Activated T-helper 2 cell treated with anti-CD3 and anti-CD28 coated beads, Interferon-gamma antibody, Interleukin-2, Interleukin-4, amounts not matched to agents 10 μg/mL and 5 μg/mL and 100 μg/mL, durations not matched to agents 14 hours and 24 hours and 36 hours (primary cell): Measurements from ENCODE around the gene TPRN. TPM values are rescaled to one million over a fixed set of nuclear protein-coding genes. Genes with fewer than 3 reads are reported as not detected.
A peak's percentile ranks its signal among the peaks of the same experiment; 100 is the strongest.

Experiments used
- DNase-seq: peaks from one replicate; pipeline ENCODE4 v3.0.0; 2021; ENCODE audit warnings: low spot score
- H3K27ac Mint-ChIP-seq: one replicate; pipeline ENCODE4 v1.8.0; 2021; ENCODE audit warnings: mixed read lengths
- H3K27me3 Mint-ChIP-seq: one replicate; pipeline ENCODE4 v1.8.0; 2021; ENCODE audit warnings: low read depth, mixed read lengths
- H3K36me3 Mint-ChIP-seq: one replicate; pipeline ENCODE4 v1.8.0; 2021; ENCODE audit warnings: low read depth, mixed read lengths
- H3K4me1 Mint-ChIP-seq: one replicate; pipeline ENCODE4 v1.8.0; 2021; ENCODE audit warnings: low read depth, mixed read lengths
- H3K4me3 Mint-ChIP-seq: one replicate; pipeline ENCODE4 v1.8.0; 2021; ENCODE audit warnings: low read depth, mild to moderate bottlenecking, moderate library complexity, mixed read lengths
- H3K9me3 Mint-ChIP-seq: one replicate; pipeline ENCODE4 v1.8.0; 2021; ENCODE audit warnings: mixed read lengths
- intact Hi-C: fragments of 100-400 bp; cut with micrococcal nuclease; formaldehyde crosslinking; loops from one replicate; pipeline ENCODE4 v1.15.1; 2023
- total RNA-seq: library from RNA; stranded (reverse); gene quantifications from 2 replicates; pipeline ENCODE4 v1.2.3, GENCODE V29; 2022

The TPRN gene
- total RNA-seq, 1 donor from 2014 or later, result 16.4 TPM

DNA sequence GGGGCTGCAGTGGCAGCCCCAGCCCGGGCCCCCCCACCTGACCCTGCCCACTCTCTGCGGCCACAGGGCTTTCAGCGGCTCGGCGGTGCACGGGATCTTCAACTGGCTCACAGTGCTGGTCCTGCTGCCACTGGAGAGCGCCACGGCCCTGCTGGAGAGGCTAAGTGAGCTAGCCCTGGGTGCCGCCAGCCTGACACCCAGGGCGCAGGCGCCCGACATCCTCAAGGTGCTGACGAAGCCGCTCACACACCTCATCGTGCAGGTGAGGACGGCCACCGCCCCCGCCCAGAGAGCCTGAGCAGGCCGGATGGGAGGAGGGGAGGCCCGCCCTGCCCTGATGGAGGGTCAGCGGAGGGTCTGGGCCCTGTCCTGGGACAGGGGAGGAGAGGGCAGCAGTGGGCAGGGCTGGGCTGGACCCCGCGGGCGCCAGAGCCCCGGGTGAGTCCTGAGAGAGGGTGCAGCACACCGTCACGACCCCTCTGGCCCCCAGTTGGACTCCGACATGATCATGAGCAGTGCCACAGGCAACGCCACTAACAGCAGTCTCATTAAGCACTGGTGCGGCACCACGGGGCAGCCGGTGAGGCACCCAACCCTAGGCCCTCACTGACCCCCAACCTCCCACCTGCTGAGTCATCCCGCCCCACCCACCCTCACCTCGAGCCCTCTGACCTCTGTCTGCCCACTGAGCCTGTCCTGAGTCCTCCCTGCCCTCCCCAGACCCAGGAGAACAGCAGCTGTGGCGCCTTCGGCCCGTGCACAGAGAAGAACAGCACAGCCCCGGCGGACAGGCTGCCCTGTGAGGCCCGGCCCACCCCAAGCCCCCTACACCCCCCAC is 32.8 kb upstream of the TPRN start:
- intact Hi-C loops, result no loop called here
- Mint-ChIP-seq H3K4me1 (no peaks in the 10 kb centered on the region), H3K27me3 (peaks cover 3% of the 10 kb centered on the region), H3K36me3 (no peaks in the 10 kb centered on the region), H3K27ac (no peak overlapping the region), H3K9me3 (no peaks in the 10 kb centered on the region), H3K4me3 (no peak overlapping the region)
- no peak for DNase-seq

DNA sequence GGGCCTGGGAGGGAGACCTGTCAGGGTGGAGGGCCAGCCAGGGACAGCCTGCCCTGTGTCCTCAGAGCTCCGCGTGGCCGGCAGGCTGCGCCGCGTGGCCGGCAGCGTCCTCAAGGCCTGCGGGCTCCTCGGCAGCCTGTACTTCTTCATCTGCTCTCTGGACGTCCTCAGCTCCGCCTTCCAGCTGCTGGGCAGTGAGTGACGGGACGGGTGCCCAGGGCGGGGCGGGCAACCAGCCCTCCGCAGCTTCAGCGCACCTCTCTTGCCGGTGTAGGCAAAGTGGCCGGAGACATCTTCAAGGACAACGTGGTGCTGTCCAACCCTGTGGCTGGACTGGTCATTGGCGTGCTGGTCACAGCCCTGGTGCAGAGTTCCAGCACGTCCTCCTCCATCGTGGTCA is 32.0 kb upstream of the TPRN start:
- H3K9me3 Mint-ChIP-seq, result no peaks in the 10 kb centered on the region
- peaks cover 2% of the 10 kb centered on the region for H3K4me1 Mint-ChIP-seq
- H3K36me3 Mint-ChIP-seq, result no peaks in the 10 kb centered on the region
- no peak overlapping the region for H3K4me3 Mint-ChIP-seq
- DNase-seq, result no peak
- peaks cover 3% of the 10 kb centered on the region for H3K27me3 Mint-ChIP-seq
- intact Hi-C loops, result no loop called here
- no peak overlapping the region for H3K27ac Mint-ChIP-seq

DNA sequence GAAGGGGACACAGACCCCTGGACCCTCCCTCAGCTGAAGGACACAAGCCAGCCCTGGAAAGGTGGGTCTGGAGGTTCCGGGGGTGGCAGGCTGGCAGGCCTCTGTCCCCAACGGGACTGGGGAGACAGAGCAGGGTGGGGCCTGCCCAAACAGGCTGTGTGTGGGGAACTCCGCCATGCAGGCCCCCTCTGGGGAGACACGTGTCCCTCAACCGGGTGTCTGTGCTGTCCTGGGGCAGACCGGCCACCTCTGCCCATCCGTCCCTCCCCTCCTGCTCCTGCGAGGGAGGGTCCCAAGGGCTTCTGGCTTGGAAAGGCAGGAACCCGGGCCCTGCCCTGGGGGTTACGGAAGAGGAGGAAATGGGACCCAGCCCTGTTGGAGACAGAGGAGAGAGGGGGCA is 31.6 kb upstream of the TPRN start:
- Mint-ChIP-seq H3K4me3 (no peak overlapping the region), H3K9me3 (no peaks in the 10 kb centered on the region), H3K27ac (no peak overlapping the region), H3K36me3 (no peaks in the 10 kb centered on the region), H3K4me1 (peaks cover 2% of the 10 kb centered on the region), H3K27me3 (peaks cover 3% of the 10 kb centered on the region)
- intact Hi-C loops, result no loop called here
- DNase-seq, result no peak

GRCh38 chr9:137231372-137232039 is 31.0 kb upstream of the TPRN start:
- Mint-ChIP-seq H3K36me3 (no peaks in the 10 kb centered on the region), H3K4me1 (peaks cover 2% of the 10 kb centered on the region), H3K27me3 (peaks cover 3% of the 10 kb centered on the region), H3K9me3 (no peaks in the 10 kb centered on the region), H3K27ac (no peak overlapping the region), H3K4me3 (no peak overlapping the region)
- DNase-seq, result no peak
- intact Hi-C loops, result no loop called here

DNA sequence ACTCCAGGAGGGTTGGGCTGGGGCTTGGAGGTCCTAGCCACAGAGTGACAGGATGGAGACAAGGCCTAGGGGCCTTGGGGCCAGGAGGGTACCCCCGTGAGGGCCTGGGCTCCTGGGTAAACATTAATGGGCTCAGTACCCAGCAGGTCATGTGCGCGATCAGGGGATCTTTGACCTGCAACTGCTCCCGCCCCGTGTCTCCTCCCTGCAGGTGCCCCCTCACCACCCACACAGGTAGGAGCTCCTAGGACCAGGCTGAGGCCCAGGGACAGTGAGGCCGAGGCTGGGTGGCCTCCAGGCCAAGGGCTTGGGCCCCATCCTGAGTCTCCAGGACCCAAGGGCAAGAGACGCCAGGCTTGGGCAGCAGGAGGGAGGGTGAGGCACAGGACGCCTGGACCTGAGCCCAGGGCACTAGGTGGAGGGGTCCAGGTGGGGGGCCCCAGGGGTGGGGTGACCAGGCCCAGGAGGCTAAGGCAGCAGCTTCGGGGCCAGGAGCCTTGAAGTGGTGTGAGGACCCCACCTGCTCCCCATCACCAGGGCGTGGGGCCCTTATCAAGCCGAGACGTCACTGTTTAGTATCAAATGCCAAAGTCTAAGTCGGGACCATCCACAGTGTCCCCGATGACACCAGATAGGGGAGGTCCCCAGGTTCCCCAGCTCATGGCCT is 30.3 kb upstream of the TPRN start, which contains the start of gene SLC34A3:
SLC34A3 (plus strand) TSS at position 197 of the 667 bp plus-strand sequence. CDS start 802 bp downstream, outside the sequence.
- intact Hi-C loops, result no loop called here
- Mint-ChIP-seq H3K9me3 (no peaks in the 10 kb centered on the region), H3K36me3 (no peaks in the 10 kb centered on the region), H3K27ac (no peak within 1 kb of the TSS), H3K4me1 (peaks cover 2% of the 10 kb centered on the region), H3K4me3 (no peak within 1 kb of the TSS), H3K27me3 (peaks cover 3% of the 10 kb centered on the region)
- no peak for DNase-seq

GRCh38 chr9:137229903-137230704 is 29.6 kb upstream of the TPRN start:
- intact Hi-C loops, result no loop called here
- H3K27me3 Mint-ChIP-seq, result peaks cover under 1% of the 10 kb centered on the region
- H3K36me3 Mint-ChIP-seq, result no peaks in the 10 kb centered on the region
- no peak for DNase-seq
- no peak overlapping the region for H3K4me3 Mint-ChIP-seq
- H3K9me3 Mint-ChIP-seq, result no peaks in the 10 kb centered on the region
- peaks cover 5% of the 10 kb centered on the region for H3K4me1 Mint-ChIP-seq
- H3K27ac Mint-ChIP-seq, result no peak overlapping the region

- intact Hi-C loops, result no loop called here
- H3K4me3 Mint-ChIP-seq, result no peak overlapping the region
- peaks cover 5% of the 10 kb centered on the region for H3K4me1 Mint-ChIP-seq
- H3K27ac Mint-ChIP-seq, result no peak overlapping the region
- no peaks in the 10 kb centered on the region for H3K9me3 Mint-ChIP-seq
- H3K27me3 Mint-ChIP-seq, result no peaks in the 10 kb centered on the region
- no peaks in the 10 kb centered on the region for H3K36me3 Mint-ChIP-seq
- DNase-seq, result no peak
Measured at GRCh38 chr9:137228968-137229896, 28.7 kb upstream of the TPRN start.

DNA sequence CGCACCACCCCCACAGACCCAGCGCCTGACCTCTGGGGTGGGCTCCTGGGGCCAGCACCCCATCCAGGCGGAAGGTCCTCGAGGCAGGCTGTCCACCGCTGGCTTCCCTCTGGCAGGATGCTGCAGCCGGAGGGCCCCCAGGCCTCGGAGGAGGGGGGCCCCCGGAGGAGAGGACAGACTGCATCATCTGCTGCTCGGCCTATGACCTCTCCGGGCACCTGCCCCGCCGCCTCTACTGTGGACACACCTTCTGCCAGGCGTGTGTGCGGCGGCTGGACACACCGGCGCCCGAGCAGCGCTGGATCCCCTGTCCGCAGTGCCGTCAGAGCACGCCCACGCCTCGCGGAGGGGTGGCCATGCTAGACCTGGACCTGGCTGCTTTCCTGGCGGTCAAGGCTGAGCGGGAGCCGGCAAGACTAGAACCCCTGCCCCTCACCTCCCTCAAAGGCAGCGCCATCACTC is 28.0 kb upstream of the TPRN start:
- H3K4me3 Mint-ChIP-seq, result no peak overlapping the region
- H3K4me1 Mint-ChIP-seq, result peaks cover 5% of the 10 kb centered on the region
- no peaks in the 10 kb centered on the region for H3K36me3 Mint-ChIP-seq
- H3K9me3 Mint-ChIP-seq, result no peaks in the 10 kb centered on the region
- H3K27me3 Mint-ChIP-seq, result no peaks in the 10 kb centered on the region
- intact Hi-C loops, result no loop called here
- no peak overlapping the region for H3K27ac Mint-ChIP-seq
- no peak for DNase-seq

GRCh38 chr9:137227853-137228505 is 27.4 kb upstream of the TPRN start:
- no peak for DNase-seq
- Mint-ChIP-seq H3K4me1 (peaks cover 6% of the 10 kb centered on the region), H3K36me3 (no peaks in the 10 kb centered on the region), H3K27ac (no peak overlapping the region), H3K9me3 (no peaks in the 10 kb centered on the region), H3K4me3 (no peak overlapping the region), H3K27me3 (no peaks in the 10 kb centered on the region)
- intact Hi-C loops, result loop anchor here (1.0 kb wide), 1 partner anchor 110 kb away; no protein-coding TSS in a partner anchor

GRCh38 chr9:137227054-137227852 is 26.7 kb upstream of the TPRN start, which contains the start of gene RNF224:
Gene RNF224 (plus strand): TSS chr9:137227502. CDS start chr9:137228336, 834 bp downstream.
- Mint-ChIP-seq H3K9me3 (no peaks in the 10 kb centered on the region), H3K36me3 (no peaks in the 10 kb centered on the region), H3K4me3 (no peak within 1 kb of the TSS), H3K27ac (no peak within 1 kb of the TSS), H3K27me3 (no peaks in the 10 kb centered on the region), H3K4me1 (peaks cover 7% of the 10 kb centered on the region)
- DNase-seq, result peak; percentile 75
- intact Hi-C loops, result loop anchor here (1.0 kb wide), 1 partner anchor 109 kb away; no protein-coding TSS in a partner anchor
